Large intestine (tissue), 3 donors: Measurements from ENCODE around the gene RHOB. TPM values are rescaled to one million over a fixed set of nuclear protein-coding genes. Genes with fewer than 3 reads are reported as not detected.

Experiments used
- DNase-seq, 2 donors: peaks; one replicate each; pipeline versions ENCODE4 v3.0.0 to v3.0.0-alpha.2; 2013
- H3K27ac ChIP-seq: one replicate; pipeline ENCODE4 v1.5.1; 2013; ENCODE audit warnings: low read length
- H3K27me3 ChIP-seq: 2 replicates; pipeline ENCODE4 v1.6.1; 2013; ENCODE audit warnings: low read length; ENCODE audit not compliant: control insufficient read depth, insufficient read depth
- H3K36me3 ChIP-seq: 2 replicates; pipeline ENCODE4 v1.6.1; 2013; ENCODE audit warnings: low read length; ENCODE audit not compliant: control insufficient read depth, insufficient read depth
- H3K4me1 ChIP-seq: one replicate; pipeline ENCODE4 v1.6.1; 2013; ENCODE audit warnings: low read length; ENCODE audit not compliant: control insufficient read depth, insufficient read depth
- H3K4me3 ChIP-seq: one replicate; pipeline ENCODE4 v1.5.1; 2013; ENCODE audit warnings: low read length
- H3K9me3 ChIP-seq: one replicate; pipeline ENCODE4 v1.6.1; 2013; ENCODE audit warnings: mild to moderate bottlenecking, low read depth, low read length, moderate library complexity; ENCODE audit not compliant: control insufficient read depth
- WGBS: methylation state at CpG from one replicate; pipeline ENCODE4 v1.1.5; 2013; ENCODE audit warnings: low lambda C conversion rate; ENCODE audit not compliant: insufficient coverage; 5-methylcytosine and 5-hydroxymethylcytosine counted together
- polyA plus RNA-seq: library from polyadenylated mRNA; unstranded; fragments of 120-200 nt; gene quantifications from one replicate; pipeline ENCODE4 v1.2.1, GENCODE V29; 2013

Gene RHOB
- polyA plus RNA-seq, 1 donor = 94.6 TPM

DNA sequence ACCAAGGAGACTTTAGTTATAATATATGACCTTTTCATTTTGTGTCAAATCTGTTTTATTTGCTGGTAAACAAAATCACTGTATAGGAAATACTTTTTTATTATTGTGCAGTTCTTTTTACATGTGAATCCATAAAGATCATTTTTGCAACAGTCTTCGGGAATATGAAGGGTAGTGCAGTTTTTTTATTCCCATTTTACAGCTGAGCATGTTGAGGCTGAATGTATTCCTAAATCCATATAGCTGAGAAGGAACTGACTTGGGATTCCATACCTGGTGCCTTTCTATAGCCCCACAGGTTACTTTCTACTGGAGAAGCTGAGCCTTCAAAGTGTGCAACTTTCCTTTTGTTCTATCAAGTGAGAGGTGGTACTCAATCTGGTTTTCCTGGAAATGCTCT lies 29.6 kb downstream of the RHOB start:
- no peaks in the 10 kb centered on the region for H3K36me3 ChIP-seq
- H3K27me3 ChIP-seq = no peaks in the 10 kb centered on the region
- 100% methylated on average over 1 of the region's 1 CpG for whole genome bisulfite sequencing
- H3K9me3 ChIP-seq = no peaks in the 10 kb centered on the region
- DNase-seq = no peak
- no peak overlapping the region for H3K27ac ChIP-seq
- H3K4me3 ChIP-seq = no peak overlapping the region
- H3K4me1 ChIP-seq = no peaks in the 10 kb centered on the region

DNA sequence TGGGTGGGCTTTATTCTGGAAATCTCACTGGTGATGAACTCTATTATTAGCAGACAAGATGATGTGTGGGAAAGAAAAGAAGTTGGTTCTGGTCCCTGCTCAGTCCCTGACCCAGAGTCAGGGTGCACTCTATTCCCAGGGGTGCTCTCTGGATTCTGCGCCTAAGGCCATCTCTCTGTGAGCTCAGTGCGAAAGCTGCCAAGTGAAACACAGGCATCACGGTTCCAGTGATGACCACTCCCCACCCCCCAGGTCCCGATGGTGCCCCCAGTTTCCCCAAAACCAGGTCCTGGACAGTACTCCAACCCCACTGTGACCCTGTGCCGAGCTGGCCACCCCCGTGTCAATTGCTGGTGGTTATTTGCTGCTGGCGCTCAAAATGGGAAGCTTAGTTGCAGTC lies 30.1 kb downstream of the RHOB start:
- Histone ChIP-seq H3K27me3 (no peaks in the 10 kb centered on the region), H3K4me1 (no peaks in the 10 kb centered on the region), H3K27ac (no peak overlapping the region), H3K4me3 (no peak overlapping the region), H3K9me3 (no peaks in the 10 kb centered on the region), H3K36me3 (no peaks in the 10 kb centered on the region)
- no peak for DNase-seq
- WGBS = no CpG with 5 or more reads among the region's 7 CpGs

DNA sequence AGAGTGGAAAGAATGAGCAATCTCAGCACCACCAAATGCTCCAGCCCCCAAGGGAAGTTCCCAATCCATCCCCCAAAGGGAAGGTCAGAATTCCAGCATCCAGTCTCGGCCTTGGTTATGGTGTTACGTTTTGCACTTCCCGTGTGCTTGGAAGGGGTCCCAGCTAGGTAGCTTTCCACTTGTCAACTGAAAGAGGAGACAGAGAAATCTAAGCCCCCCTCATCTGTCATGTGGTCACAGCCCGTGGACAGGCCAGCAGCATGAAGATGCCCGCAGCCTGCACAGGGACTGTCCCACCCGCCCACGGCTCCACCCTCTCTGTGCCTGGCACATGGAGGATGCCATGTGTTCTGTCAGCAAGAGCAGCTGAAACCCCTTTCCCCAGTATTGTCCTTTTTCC lies 32.1 kb downstream of the RHOB start:
- Histone ChIP-seq H3K4me1 (no peaks in the 10 kb centered on the region), H3K36me3 (no peaks in the 10 kb centered on the region), H3K27ac (no peak overlapping the region), H3K27me3 (no peaks in the 10 kb centered on the region), H3K9me3 (no peaks in the 10 kb centered on the region), H3K4me3 (no peak overlapping the region)
- DNase-seq = no peak
- no CpG with 5 or more reads among the region's 7 CpGs for WGBS

DNA sequence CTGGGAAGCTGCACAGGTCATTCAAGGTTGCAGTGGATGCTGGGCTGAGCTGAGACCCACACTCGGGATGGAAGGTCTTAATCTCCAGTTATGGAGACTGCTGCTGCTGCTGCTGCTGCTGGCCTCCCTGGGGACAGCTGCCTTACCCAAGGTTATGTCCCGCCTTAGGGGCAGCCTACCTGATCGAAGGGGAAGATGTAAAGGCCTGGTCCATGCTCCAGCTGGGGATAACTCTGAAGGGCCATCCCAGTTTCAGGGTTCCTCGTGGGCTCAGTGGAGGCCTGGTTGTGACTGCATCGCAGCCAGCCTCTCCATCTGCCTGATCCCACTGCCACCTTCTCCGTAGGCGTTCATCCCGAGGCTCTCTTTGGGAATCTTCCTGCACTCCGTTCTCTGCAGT lies 33.0 kb downstream of the RHOB start:
- Histone ChIP-seq H3K4me3 (no peak overlapping the region), H3K36me3 (no peaks in the 10 kb centered on the region), H3K27me3 (no peaks in the 10 kb centered on the region), H3K27ac (no peak overlapping the region), H3K4me1 (no peaks in the 10 kb centered on the region), H3K9me3 (no peaks in the 10 kb centered on the region)
- no peak for DNase-seq
- WGBS = no CpG with 5 or more reads among the region's 9 CpGs

DNA sequence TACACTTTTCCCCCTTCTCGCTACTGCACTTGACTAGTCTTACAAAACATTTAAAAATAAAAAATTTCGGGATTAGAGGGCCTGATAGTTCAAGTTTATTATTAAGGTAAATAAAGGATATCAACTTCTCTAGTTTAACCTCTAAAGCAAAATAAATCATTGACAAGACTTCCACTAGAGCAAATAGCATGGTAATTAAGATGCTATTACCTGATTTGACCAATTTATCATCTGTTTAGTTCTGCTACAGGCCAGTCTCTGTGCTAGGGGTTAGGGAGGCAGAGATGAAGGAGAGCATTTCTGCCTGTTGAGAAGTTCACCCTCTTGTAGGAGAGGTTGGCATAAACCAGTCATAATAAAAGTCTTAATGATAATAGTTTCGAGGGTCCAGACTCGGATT lies 34.0 kb downstream of the RHOB start:
- no peaks in the 10 kb centered on the region for H3K27me3 ChIP-seq
- no peaks in the 10 kb centered on the region for H3K4me1 ChIP-seq
- no peak overlapping the region for H3K4me3 ChIP-seq
- no peaks in the 10 kb centered on the region for H3K9me3 ChIP-seq
- 13% methylated on average over 1 of the region's 4 CpGs for WGBS
- DNase-seq = no peak
- no peaks in the 10 kb centered on the region for H3K36me3 ChIP-seq
- H3K27ac ChIP-seq = no peak overlapping the region

DNA sequence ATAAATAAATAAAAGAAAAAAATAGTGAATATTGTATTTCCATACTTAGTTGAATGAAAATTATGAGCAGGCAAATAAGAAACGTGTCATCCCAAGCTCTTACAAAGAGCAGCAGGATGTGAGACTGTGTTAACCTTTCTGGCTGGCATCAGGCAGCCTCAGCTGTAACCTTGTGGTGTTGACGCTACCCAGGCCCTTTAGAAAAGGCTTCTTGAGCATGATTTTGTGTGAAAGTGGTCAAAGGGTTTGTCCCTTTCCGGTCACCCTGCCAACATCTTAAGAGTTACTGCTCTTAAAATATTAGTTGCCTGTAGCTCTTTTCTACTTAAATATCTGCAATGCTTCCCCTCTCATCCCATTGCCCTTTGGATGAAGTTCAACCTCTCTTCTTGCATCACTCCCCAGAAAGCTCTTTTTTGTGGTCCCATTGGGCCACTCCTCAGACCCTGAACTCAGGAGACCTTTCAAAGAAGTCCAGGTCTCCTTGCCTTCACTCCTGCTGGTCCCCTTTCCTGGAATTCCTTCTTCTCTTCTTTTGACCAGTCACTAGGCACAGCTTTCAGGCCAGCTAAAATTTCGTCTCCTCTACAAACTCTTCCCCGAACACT lies 35.0 kb downstream of the RHOB start:
- DNase-seq = no peak
- no peaks in the 10 kb centered on the region for H3K9me3 ChIP-seq
- 94% methylated on average over 3 of the region's 5 CpGs for WGBS
- H3K36me3 ChIP-seq = no peaks in the 10 kb centered on the region
- H3K27ac ChIP-seq = no peak overlapping the region
- H3K27me3 ChIP-seq = no peaks in the 10 kb centered on the region
- H3K4me3 ChIP-seq = no peak overlapping the region
- no peaks in the 10 kb centered on the region for H3K4me1 ChIP-seq

DNA sequence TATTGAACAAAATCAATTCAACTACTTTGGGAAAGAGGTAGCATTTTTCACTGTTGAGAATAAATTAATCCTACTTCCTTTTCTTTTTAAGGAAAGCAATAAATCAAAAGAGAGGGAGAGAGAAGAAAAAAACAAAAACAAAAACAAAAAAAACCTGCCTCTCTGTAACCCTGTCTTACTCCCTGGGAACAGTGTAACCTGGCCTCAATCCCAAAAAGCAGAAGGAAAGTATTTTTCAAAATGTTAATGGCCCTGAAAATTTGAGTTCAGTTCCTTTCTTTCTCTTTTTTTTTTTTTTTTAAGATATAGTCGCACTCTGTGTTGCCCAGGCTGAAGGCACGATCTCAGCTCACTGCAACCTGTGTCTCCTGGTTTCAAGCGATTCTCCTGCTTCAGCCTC lies 35.9 kb downstream of the RHOB start:
- no peaks in the 10 kb centered on the region for H3K36me3 ChIP-seq

DNA sequence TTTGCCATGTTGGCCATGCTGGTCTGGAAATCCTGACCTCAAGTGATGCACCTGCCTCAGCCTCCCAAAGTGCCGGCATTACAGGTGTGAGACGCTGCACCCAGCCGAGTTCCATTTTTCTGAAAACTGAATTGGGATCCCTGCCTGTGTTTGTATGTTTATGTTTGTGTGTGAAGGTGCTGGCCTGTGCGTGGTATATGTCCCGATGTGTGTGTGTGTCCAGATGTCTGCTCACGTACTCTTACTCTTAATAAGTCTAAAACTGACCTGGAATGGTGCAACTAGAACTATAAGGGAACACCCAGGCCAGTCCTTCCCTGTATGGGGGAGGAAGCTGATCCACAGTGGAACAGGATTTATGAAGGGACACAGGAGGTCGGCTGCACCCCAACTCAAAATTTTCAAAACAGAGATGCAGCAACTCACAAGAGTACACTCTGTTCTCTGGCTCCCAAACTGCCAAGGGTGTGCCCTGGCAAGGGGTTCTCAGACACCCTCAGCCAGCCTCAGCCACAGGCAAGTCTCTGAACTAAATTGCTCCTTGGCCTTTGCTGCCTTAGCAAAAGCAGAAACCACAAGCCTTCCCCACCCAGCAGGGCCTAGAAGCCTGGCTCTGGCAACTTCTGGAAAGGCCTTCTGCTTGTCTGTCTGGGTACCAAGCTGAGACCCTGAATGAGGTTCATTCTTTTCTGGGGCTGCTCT lies 36.5 kb downstream of the RHOB start:
- Histone ChIP-seq H3K36me3 (no peaks in the 10 kb centered on the region), H3K4me1 (no peaks in the 10 kb centered on the region), H3K9me3 (no peaks in the 10 kb centered on the region), H3K4me3 (no peak overlapping the region), H3K27me3 (no peaks in the 10 kb centered on the region), H3K27ac (no peak overlapping the region)
- no CpG with 5 or more reads among the region's 7 CpGs for WGBS
- DNase-seq = no peak

More for the DNA sequence above, 35.9 kb downstream of the RHOB start:
- no peaks in the 10 kb centered on the region for H3K4me1 ChIP-seq
- DNase-seq = no peak
- H3K9me3 ChIP-seq = no peaks in the 10 kb centered on the region
- no peaks in the 10 kb centered on the region for H3K27me3 ChIP-seq
- H3K4me3 ChIP-seq = no peak overlapping the region
- no CpG with 5 or more reads among the region's 3 CpGs for WGBS
- H3K27ac ChIP-seq = no peak overlapping the region

DNA sequence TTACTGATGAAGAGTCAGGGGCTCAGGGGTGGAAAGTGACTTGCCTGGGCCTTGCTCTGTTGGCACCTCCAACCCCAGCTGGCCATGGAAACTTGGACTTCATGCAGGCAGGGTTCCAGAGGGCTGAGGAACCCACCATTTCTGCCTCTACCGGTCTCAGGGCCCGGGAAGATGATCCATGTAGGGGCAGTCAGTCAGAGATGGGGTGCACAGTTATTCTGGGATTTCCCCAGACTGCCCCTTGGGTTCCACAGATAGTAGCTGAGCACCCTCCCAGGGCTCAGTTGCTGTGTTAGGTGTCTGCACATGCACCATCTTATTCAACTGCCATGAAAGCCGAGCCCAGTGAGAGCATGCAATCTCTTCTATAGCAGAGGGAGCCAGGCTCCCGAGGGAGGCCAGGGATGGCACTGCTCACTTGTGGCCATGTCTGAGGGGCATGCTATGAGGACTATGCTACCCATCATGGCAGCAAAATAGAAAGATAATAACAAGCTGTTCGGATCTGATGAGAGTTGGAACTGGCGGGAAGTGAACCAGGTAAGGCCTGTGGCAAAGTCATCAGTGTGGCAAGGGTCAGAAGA lies 37.3 kb downstream of the RHOB start:
- no peaks in the 10 kb centered on the region for H3K36me3 ChIP-seq
- DNase-seq = no peak
- no CpG with 5 or more reads among the region's 6 CpGs for WGBS
- no peaks in the 10 kb centered on the region for H3K9me3 ChIP-seq
- H3K27ac ChIP-seq = no peak overlapping the region
- H3K4me3 ChIP-seq = no peak overlapping the region
- no peaks in the 10 kb centered on the region for H3K27me3 ChIP-seq
- H3K4me1 ChIP-seq = no peaks in the 10 kb centered on the region

DNA sequence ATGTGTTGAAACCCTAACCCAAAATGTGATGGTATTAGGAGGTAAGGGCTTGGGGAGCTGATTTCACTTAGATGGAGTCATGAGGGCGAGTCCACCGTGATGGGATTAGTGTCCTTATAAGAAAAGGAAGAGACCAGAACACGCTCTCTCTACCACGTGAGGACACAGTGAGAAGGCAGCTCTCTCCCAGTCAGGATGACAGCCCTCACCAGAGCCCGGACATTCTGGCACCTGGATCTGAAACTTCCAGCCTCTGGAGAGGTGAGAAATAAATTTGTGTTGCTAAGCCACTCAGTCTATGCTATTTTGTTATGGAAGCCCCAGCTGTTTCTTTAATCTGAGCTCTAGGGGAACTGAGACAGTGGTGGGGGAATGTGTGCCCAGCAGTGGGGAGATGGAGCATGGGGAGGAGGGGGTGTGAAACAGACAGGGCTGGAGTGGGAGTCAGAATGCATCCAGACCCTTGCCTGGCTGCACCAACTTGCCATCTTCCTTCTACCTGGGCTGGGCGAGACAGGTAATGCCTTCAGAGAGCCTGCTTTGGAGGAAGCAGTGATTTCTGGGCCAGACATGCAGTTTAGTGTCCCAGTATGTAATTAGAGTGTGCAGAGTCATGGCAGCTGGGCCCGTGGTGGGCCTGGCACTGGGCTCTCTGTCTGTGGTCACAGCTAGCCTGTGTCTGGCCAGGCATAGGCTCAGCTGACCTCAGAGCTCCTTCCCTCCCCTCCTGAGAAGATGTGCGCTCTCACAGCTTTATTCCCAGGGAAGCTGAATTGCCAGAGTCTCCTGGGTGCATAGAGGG lies 38.1 kb downstream of the RHOB start:
- Histone ChIP-seq H3K36me3 (no peaks in the 10 kb centered on the region), H3K4me3 (no peak overlapping the region), H3K4me1 (no peaks in the 10 kb centered on the region), H3K9me3 (no peaks in the 10 kb centered on the region), H3K27ac (no peak overlapping the region), H3K27me3 (no peaks in the 10 kb centered on the region)
- WGBS = no CpG with 5 or more reads among the region's 8 CpGs
- no peak for DNase-seq
